Activated CD8-positive, alpha-beta memory T cell treated with anti-CD3 and anti-CD28 coated beads for 1 hour (primary cell): ENCODE measurements around the gene SYT1.

Experiments
- DNase-seq, 2 donors: peaks; one replicate each; pipeline ENCODE4 v3.0.0-alpha.2; 2020; ENCODE audit warnings: low read depth in 1 of 2; ENCODE audit errors: extremely low read depth in 1 of 2

The SYT1 gene

DNA sequence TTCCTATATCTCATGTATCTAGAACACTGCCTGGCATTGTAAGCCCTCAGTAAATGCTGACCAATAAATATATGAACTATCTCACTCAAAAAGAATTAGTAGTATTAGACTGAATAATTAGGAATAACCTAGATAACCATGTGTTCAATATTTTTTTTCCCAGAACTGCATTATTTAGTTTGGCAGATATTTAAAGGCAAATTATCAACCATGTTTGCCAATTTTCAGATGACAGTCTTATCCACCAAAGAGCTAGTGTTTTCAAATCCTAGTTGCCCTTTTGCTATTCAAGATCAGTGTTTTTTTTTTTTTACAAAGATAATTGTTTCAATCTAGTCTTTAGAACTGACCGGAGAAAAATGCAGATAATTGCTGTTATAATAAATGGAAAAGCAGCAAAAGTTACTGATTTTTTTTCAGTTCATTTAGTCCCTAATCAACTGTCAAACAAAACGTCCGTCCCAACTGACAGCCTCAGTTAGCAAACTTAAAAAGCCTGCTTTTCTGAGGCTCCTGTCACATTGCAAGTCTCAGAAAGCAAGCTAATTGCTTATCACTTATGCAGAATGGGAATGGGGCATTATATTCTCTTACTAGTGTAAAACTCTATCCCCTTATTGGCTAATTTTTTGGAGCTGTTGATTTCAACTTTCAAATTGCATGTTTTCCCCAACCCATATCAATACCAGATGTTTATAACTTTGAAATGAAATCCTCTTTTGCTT lies 623.0 kb downstream of the SYT1 start:
- no peak for DNase-seq
